IMR-90 (cell line): ENCODE results near the gene FRMPD4.

Source experiments
- MXI1 ChIP-seq: IDR thresholded peaks from 2 replicates; pipeline ENCODE4 v1.6.1; 2012; ENCODE audit warnings: low read depth, mild to moderate bottlenecking, low read length, moderate library complexity, borderline replicate concordance
- POLR2A ChIP-seq: IDR thresholded peaks from 2 replicates; pipeline ENCODE4 v1.6.1; 2012; ENCODE audit warnings: mild to moderate bottlenecking, low read depth, low read length
- USF2 ChIP-seq: fragments of 150-350 bp; IDR thresholded peaks from 2 replicates; pipeline ENCODE4 v1.6.1; 2017; ENCODE audit warnings: mild to moderate bottlenecking, antibody characterized with exemption, low read length, low read depth
- TF ChIP-seq, protein P1 (sequence below): conservative IDR thresholded peaks from 2 replicates; pipeline ENCODE4 v1.5.1; 2012; ENCODE audit warnings: mild to moderate bottlenecking, low read depth, low read length, improper control_type of control experiment

- TF ChIP-seq USF2 (no peak), MXI1 (no peak), POLR2A (no peak)
- TF ChIP-seq, protein P1, sequence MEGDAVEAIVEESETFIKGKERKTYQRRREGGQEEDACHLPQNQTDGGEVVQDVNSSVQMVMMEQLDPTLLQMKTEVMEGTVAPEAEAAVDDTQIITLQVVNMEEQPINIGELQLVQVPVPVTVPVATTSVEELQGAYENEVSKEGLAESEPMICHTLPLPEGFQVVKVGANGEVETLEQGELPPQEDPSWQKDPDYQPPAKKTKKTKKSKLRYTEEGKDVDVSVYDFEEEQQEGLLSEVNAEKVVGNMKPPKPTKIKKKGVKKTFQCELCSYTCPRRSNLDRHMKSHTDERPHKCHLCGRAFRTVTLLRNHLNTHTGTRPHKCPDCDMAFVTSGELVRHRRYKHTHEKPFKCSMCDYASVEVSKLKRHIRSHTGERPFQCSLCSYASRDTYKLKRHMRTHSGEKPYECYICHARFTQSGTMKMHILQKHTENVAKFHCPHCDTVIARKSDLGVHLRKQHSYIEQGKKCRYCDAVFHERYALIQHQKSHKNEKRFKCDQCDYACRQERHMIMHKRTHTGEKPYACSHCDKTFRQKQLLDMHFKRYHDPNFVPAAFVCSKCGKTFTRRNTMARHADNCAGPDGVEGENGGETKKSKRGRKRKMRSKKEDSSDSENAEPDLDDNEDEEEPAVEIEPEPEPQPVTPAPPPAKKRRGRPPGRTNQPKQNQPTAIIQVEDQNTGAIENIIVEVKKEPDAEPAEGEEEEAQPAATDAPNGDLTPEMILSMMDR: no peak
These were observed 144.7 kb downstream of the FRMPD4 start for GRCh38 chrX:12282991-12283390.
